Stomach smooth muscle (tissue), 2 donors: ENCODE measurements around the gene ATP5F1C.

Experiments used
- H3K27ac ChIP-seq: one replicate; pipeline ENCODE4 v1.7.0; 2013; ENCODE audit warnings: mild to moderate bottlenecking, low read length, inconsistent platforms
- H3K27me3 ChIP-seq, 2 donors: one replicate each; pipeline ENCODE4 v1.7.0; 2013; ENCODE audit warnings: low read length in 2 of 2; ENCODE audit not compliant: insufficient read depth in 2 of 2, control insufficient read depth in 1 of 2
- H3K36me3 ChIP-seq, 2 donors: one replicate each; pipeline ENCODE4 v1.7.0; 2013; ENCODE audit warnings: low read length in 2 of 2; ENCODE audit not compliant: control insufficient read depth in 2 of 2, insufficient read depth in 2 of 2
- H3K4me1 ChIP-seq: one replicate; pipeline ENCODE4 v1.7.0; 2013; ENCODE audit warnings: low read length; ENCODE audit not compliant: control insufficient read depth, insufficient read depth
- H3K4me3 ChIP-seq, 2 donors: one replicate each; pipeline ENCODE4 v1.7.0; 2013; ENCODE audit warnings: low read length in 2 of 2
- H3K9ac ChIP-seq, 2 donors: one replicate each; pipeline ENCODE4 v1.7.0; 2013; ENCODE audit warnings: low read length in 2 of 2, mild to moderate bottlenecking in 1 of 2
- H3K9me3 ChIP-seq, 2 donors: one replicate each; pipeline ENCODE4 v1.7.0; 2013; ENCODE audit warnings: low read length in 2 of 2; ENCODE audit not compliant: control insufficient read depth in 2 of 2
- donor health status: healthy.
- donor health status: Pancreatic carcinoma.

The ATP5F1C gene

GRCh38 chr10:7817576-7817975 is 29.6 kb downstream of the ATP5F1C start:
- H3K36me3 ChIP-seq: peaks cover 3 to 5% of the 10 kb centered on the region in 2 donors
- H3K9me3 ChIP-seq: no peaks in the 10 kb centered on the region
- peak overlapping the region; percentile 84 to 99 for H3K4me3 ChIP-seq
- H3K9ac ChIP-seq: peak overlapping the region; percentile 64 to 69
- H3K27ac ChIP-seq: no peak overlapping the region
- peaks cover 17% of the 10 kb centered on the region for H3K4me1 ChIP-seq
- no peaks in the 10 kb centered on the region for H3K27me3 ChIP-seq

DNA sequence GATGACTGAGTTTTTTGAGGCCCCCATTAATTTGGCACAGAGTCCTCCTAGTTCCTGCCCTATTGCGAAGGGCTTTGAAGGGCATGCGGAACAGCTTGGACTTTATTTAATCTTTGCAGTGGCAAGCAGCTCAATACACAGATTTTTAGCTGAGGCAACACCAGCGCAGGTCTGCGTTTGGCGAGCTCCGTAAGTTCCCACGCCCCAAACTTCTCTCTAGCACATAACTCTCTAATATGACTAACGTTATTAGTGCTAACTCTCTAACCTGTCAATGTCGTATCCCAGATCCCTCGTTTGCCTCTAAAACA is 30.0 kb downstream of the ATP5F1C start:
- Histone ChIP-seq H3K27ac (no peak overlapping the region), H3K4me3 (peak overlapping the region; percentile 84 to 99), H3K9ac (peak overlapping the region; percentile 64 to 69), H3K9me3 (no peaks in the 10 kb centered on the region), H3K36me3 (peaks cover 3 to 5% of the 10 kb centered on the region in 2 donors), H3K4me1 (peaks cover 17% of the 10 kb centered on the region), H3K27me3 (no peaks in the 10 kb centered on the region)

DNA sequence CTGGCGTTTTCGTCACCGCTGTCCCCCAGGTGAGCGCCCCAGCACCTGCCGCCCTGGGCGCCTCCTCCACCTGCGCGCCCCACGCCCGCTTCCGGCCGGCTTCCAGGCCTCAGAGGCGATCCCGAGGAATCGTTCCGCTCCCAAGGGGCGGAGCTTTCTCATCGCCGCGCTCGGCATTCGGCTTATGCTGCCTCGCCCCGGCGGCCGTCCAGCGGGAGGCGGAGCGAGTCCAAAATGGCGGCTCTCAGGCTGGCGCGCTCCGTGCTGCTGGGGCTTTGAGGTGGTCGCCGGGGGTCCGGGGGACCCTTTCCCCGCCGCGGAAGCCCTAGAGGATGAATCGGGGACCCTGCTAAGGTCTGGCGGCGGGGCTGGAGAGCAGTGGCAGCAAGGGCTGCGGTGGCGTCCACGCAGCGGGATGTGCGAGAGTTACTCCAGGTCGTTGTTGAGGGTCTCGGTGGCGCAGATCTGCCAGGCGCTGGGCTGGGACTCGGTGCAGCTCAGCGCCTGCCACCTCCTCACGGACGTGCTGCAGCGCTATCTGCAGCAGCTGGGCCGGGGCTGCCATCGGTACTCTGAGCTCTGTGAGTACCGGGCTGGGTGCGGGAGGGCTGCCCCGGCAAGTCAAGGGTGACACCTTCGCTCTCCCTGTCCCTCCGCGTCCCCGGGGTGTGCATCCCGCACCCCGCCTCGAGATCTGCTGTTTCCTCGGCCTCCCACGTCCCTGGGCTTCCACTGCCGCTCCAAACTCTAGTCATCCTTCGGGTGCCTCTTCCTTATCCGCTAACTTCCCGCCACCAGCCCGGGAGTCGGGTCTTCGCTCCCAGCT is 30.5 kb downstream of the ATP5F1C start, which contains the start of gene TAF3:
Gene TAF3, plus strand, starts transcription at position 211 of the 826 bp plus-strand sequence. Its CDS starts 205 bp downstream, at position 416.
- peak within 1 kb of the TSS; percentile 64 to 86 for H3K9ac ChIP-seq
- H3K27me3 ChIP-seq: no peaks in the 10 kb centered on the region
- H3K36me3 ChIP-seq: peaks cover 3 to 5% of the 10 kb centered on the region in 2 donors
- peak within 1 kb of the TSS; percentile 84 to 99 for H3K4me3 ChIP-seq
- H3K4me1 ChIP-seq: peaks cover 17% of the 10 kb centered on the region
- H3K9me3 ChIP-seq: no peaks in the 10 kb centered on the region
- peak within 1 kb of the TSS; percentile 18 for H3K27ac ChIP-seq

GRCh38 chr10:7819121-7819460 is 31.1 kb downstream of the ATP5F1C start:
- Histone ChIP-seq H3K4me1 (peaks cover 17% of the 10 kb centered on the region), H3K27me3 (no peaks in the 10 kb centered on the region), H3K9me3 (no peaks in the 10 kb centered on the region), H3K27ac (peak overlapping the region; percentile 18), H3K4me3 (peak overlapping the region; percentile 84 to 99), H3K9ac (peak overlapping the region; percentile 64 to 86), H3K36me3 (peaks cover 3 to 5% of the 10 kb centered on the region in 2 donors)

- Histone ChIP-seq H3K27ac (no peak overlapping the region), H3K9ac (no peak overlapping the region), H3K27me3 (no peaks in the 10 kb centered on the region), H3K36me3 (peaks cover 14 to 21% of the 10 kb centered on the region in 2 donors), H3K4me3 (no peak overlapping the region), H3K9me3 (no peaks in the 10 kb centered on the region), H3K4me1 (peaks cover 9% of the 10 kb centered on the region)
Measured at GRCh38 chr10:7824251-7824650, 36.3 kb downstream of the ATP5F1C start.

DNA sequence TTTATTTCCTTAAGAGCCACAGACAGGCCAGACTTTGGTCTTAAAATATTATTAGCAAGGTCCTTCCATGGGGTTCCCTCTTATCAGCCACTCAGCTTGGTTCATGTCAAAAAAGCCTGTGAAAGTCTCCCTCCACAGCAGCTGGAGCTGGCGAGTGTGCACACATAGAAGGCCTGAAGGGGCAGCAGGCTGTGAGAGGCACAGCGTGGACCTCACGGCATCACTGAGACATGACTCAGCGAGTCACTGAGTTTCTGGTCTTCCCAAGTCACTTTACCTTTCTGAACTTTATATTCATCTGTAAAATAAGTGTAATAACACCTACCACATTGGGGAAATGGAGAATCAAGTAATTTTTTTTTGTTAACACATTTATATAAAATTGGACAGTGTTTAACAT is 39.0 kb downstream of the ATP5F1C start:
- H3K27me3 ChIP-seq: no peaks in the 10 kb centered on the region
- H3K4me1 ChIP-seq: no peaks in the 10 kb centered on the region
- H3K27ac ChIP-seq: no peak overlapping the region
- no peak overlapping the region for H3K9ac ChIP-seq
- H3K9me3 ChIP-seq: no peaks in the 10 kb centered on the region
- no peak overlapping the region for H3K4me3 ChIP-seq
- H3K36me3 ChIP-seq: peaks cover 9 to 18% of the 10 kb centered on the region in 2 donors

- Histone ChIP-seq H3K9ac (no peak overlapping the region), H3K9me3 (no peaks in the 10 kb centered on the region), H3K4me1 (no peaks in the 10 kb centered on the region), H3K27me3 (no peaks in the 10 kb centered on the region), H3K27ac (no peak overlapping the region), H3K36me3 (peaks cover 7 to 16% of the 10 kb centered on the region in 2 donors), H3K4me3 (no peak overlapping the region)
Measured at GRCh38 chr10:7829289-7829834, 41.4 kb downstream of the ATP5F1C start.

DNA sequence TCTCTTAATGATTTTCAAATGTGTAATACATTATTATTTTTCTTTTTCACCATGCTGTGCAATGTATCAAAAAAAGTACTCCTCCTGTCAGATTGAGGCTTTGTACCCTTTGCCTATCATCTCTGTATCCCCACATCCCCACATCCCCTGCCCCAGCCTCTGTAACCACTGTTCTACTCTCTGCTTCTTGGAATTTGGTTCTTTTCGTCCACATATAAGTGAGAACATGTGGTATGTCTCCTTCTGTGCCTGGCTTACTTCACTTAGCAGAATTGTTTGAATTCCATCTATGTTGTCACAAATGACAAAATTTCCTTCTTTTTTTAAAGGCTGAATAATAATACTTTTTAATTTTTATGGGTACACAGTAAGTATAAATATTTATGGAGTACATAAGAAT is 44.1 kb downstream of the ATP5F1C start:
- H3K9me3 ChIP-seq: no peaks in the 10 kb centered on the region
- H3K27ac ChIP-seq: no peak overlapping the region
- H3K9ac ChIP-seq: no peak overlapping the region
- H3K4me1 ChIP-seq: no peaks in the 10 kb centered on the region
- H3K27me3 ChIP-seq: no peaks in the 10 kb centered on the region
- peaks cover 0 to 3% of the 10 kb centered on the region in 2 donors for H3K36me3 ChIP-seq
- no peak overlapping the region for H3K4me3 ChIP-seq

- H3K27ac ChIP-seq: no peak overlapping the region
- peaks cover 0 to under 1% of the 10 kb centered on the region in 2 donors for H3K36me3 ChIP-seq
- H3K9ac ChIP-seq: no peak overlapping the region
- no peaks in the 10 kb centered on the region for H3K9me3 ChIP-seq
- no peaks in the 10 kb centered on the region for H3K4me1 ChIP-seq
- H3K4me3 ChIP-seq: no peak overlapping the region
- H3K27me3 ChIP-seq: no peaks in the 10 kb centered on the region
Measured at GRCh38 chr10:7833210-7833609, 45.2 kb downstream of the ATP5F1C start.

GRCh38 chr10:7834262-7834661 is 46.3 kb downstream of the ATP5F1C start:
- H3K4me1 ChIP-seq: no peaks in the 10 kb centered on the region

DNA sequence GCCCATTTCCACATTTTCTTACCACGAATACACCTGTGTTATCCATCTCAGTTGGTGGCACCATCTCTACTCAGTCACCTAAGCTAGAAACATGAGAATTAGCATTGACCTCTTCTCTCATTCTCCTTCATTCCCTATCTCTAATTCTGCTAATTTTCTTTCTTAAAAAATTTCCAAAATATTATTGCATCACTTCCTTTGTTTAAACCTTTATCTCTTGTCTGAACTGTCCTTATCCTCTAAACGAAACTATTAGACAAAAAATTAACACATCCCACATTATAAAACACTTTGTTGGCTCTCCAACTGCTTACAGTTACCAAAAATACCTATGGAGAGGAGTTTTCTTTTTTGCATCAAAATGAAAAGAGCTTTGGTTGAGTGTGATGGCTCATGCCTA is 48.6 kb downstream of the ATP5F1C start:
- Histone ChIP-seq H3K4me3 (no peak overlapping the region), H3K4me1 (no peaks in the 10 kb centered on the region), H3K27ac (no peak overlapping the region), H3K9me3 (no peaks in the 10 kb centered on the region), H3K36me3 (no peaks in the 10 kb centered on the region), H3K27me3 (no peaks in the 10 kb centered on the region), H3K9ac (no peak overlapping the region)

More at GRCh38 chr10:7834262-7834661, 46.3 kb downstream of the ATP5F1C start:
- no peaks in the 10 kb centered on the region for H3K27me3 ChIP-seq
- H3K9ac ChIP-seq: no peak overlapping the region
- H3K36me3 ChIP-seq: no peaks in the 10 kb centered on the region
- no peak overlapping the region for H3K4me3 ChIP-seq
- H3K9me3 ChIP-seq: no peaks in the 10 kb centered on the region
- no peak overlapping the region for H3K27ac ChIP-seq
